ENCODE measurements around the gene CLDN10. TPM values are rescaled to one million over a fixed set of nuclear protein-coding genes. Genes with fewer than 3 reads are reported as not detected.
A peak's percentile ranks its signal among the peaks of the same experiment; 100 is the strongest.

CLDN10 gene
- 0.49 TPM in 1 of 2 replicates, not detected in the other for total RNA-seq
- 0.69 and 0.92 TPM in 2 replicates for polyA plus RNA-seq
- polyA plus RNA-seq (2011; cell fraction: cytosol; rRNA removed): 0.99 and 1.0 TPM in 2 replicates
- polyA plus RNA-seq (2011; cell fraction: nucleus; rRNA removed): 0.38 and 0.91 TPM in 2 replicates
- 1.0 and 1.4 TPM in 2 replicates for polyA plus RNA-seq (2012)
- polyA minus RNA-seq: 0.42 and 0.61 TPM in 2 replicates
- not detected for polyA minus RNA-seq (2011; cell fraction: cytosol; rRNA and poly(A)+ RNA removed)
- 0.38 TPM in 1 of 2 replicates, not detected in the other for polyA minus RNA-seq (2011; cell fraction: nucleus; rRNA and poly(A)+ RNA removed)
- Bru-seq, nascent RNA: percentile 13 among the genes with signal in this experiment
- percentile 5 among the genes with signal in this experiment for BruChase-seq, experiment 1, labeled RNA remaining after a 6-hour chase
- percentile 6 among the genes with signal in this experiment for BruChase-seq, experiment 2, labeled RNA remaining after a 2-hour chase
- long read RNA-seq, partial matches to known transcripts: 0 of 1 reads
- long read RNA-seq, other reads (novel, unspliced or antisense): 1 of 1 reads

GRCh38 chr13:95552539-95553441 is at the start of gene CLDN10:
Gene CLDN10, plus strand, starts transcription at chr13:95552720. Its CDS starts 34 bp downstream, at chr13:95552754.
- no peaks in the 10 kb centered on the region for H3K9me1 ChIP-seq (replicated peaks; ENCODE audit: control insufficient read depth, extremely low read depth, insufficient read depth, low read length)
- H3K4me2 ChIP-seq (ENCODE audit: insufficient read depth, low read length): peak within 1 kb of the TSS; percentile 22
- H3K36me3 ChIP-seq (ENCODE audit: control insufficient read depth in 2 of 2, extremely low read depth in 1 of 2, insufficient read depth in 2 of 2, low read length in 2 of 2): no peaks in the 10 kb centered on the region
- H3K4me3 ChIP-seq (replicated peaks in 1 of 3; ENCODE audit: insufficient read depth in 1 of 3, low read depth in 1 of 3, low read length in 3 of 3): peak within 1 kb of the TSS in 2 of 3 experiments; percentile 3 to 40
- FAIRE-seq (no peak), DNase-seq (ENCODE audit: low read depth, low spot score) (no peak)
- BruUV-seq (replicated peaks): no TSS peak
- peak within 1 kb of the TSS; percentile 81 for H2AFZ ChIP-seq (ENCODE audit: low read depth, low read length)
- H3K27me3 ChIP-seq (ENCODE audit: control insufficient read depth in 2 of 2, insufficient read depth in 2 of 2, low read length in 2 of 2): peaks cover 12 to 21% of the 10 kb centered on the region in 2 experiments
- no peak within 1 kb of the TSS for H3K27ac ChIP-seq (ENCODE audit: insufficient read depth, low read depth, low read length)
- dilution Hi-C loops (cut with MboI; ENCODE audit: extremely low pct_ligation_motif_present, low sequenced_read_pairs) (no loop called here), intact Hi-C loops (cut with micrococcal nuclease) (loop anchor here (1.0 kb wide), 1 partner anchor 58 kb away; no protein-coding TSS in a partner anchor)
- H3K4me1 ChIP-seq (ENCODE audit: control insufficient read depth, extremely low read depth, insufficient read depth, low read length): no peaks in the 10 kb centered on the region
- ChIA-PET POLR2A (no interaction called here), CTCF (interaction anchor here (1.0 to 4.4 kb wide), 4 partner anchors 12 to 16 kb away, joined by 4 to 16 read pairs (median 10); no protein-coding TSS in a partner anchor)
- no peaks in the 10 kb centered on the region for H3K79me2 ChIP-seq (ENCODE audit: control insufficient read depth, insufficient read depth, low read length)
- H3K9me3 ChIP-seq (replicated peaks; ENCODE audit: control insufficient read depth, insufficient read depth, low read length): no peaks in the 10 kb centered on the region
- no peaks in the 10 kb centered on the region for H4K20me1 ChIP-seq (replicated peaks; ENCODE audit: control insufficient read depth, extremely low read depth, insufficient read depth, low read length)
- no peak within 1 kb of the TSS for H3K9ac ChIP-seq (replicated peaks; ENCODE audit: extremely low read depth, insufficient read depth, low read length)
- TF ChIP-seq FOS (IDR thresholded peaks at IDR 0.05; ENCODE audit: borderline replicate concordance, insufficient read depth, low read length) (no peak), POLR2AphosphoS5 (IDR thresholded peaks at IDR 0.05; ENCODE audit: insufficient read depth, low read depth, low read length) (no peak), GATA2 (IDR thresholded peaks at IDR 0.05; ENCODE audit: insufficient read depth, insufficient read length, low read depth, low read length) (no peak), MAX (IDR thresholded peaks at IDR 0.05; ENCODE audit: insufficient read depth, insufficient read length) (no peak), CTCF (IDR thresholded peaks at IDR 0.05; ENCODE audit: extremely low read depth in 1 of 2, insufficient read depth in 1 of 2, low read depth in 1 of 2, low read length in 2 of 2) (peak; percentile 32 to 54), EZH2 (IDR thresholded peaks at IDR 0.05; ENCODE audit: borderline replicate concordance, low read depth, low read length, severe bottlenecking) (peak; percentile 65), MYC (IDR thresholded peaks at IDR 0.05; ENCODE audit: low read depth, low read length) (no peak), POLR2A (IDR thresholded peaks at IDR 0.05; ENCODE audit: low read depth, low read length) (no peak), JUN (IDR thresholded peaks at IDR 0.05; ENCODE audit: borderline replicate concordance, insufficient read depth, insufficient read length, low read depth) (no peak)

All from endothelial cell of umbilical vein (primary cell).